ENCODE results near the gene TEX2. TPM values are rescaled to one million over a fixed set of nuclear protein-coding genes. Genes with fewer than 3 reads are reported as not detected.

The TEX2 gene
- total RNA-seq, 1 experiment from 2014 or later = 20.1 TPM

DNA sequence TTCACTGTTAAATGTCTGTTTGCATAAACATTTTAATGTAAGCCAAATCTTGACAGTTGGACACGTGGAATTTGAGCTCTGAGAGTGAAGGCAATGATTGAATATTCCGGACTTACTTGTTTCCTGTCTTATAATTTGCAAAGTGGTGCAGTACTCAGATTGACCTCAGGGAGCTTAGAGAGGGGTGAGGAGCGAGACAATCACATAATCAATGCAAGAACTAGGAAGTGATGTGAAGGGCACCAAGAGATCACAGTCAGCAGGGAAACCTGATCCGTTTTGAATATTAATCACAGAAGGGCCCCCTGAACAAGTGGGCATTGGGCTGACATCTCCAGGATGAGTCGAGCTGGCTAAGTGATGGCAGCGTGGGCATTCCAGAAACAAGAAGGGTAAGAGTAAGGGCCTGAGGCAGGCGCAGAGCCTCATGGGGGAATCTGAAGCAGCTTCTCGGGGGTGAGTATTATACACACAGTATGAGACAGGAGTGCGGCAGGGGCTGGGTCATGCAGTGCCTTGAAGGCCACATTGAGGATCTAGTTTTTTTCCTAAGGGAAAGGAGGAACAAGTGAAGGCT lies 26.1 kb downstream of the TEX2 start:
- CTCF ChIA-PET = no interaction called here
- in situ Hi-C loops (cut with HindIII; ENCODE audit: low pct_unique_long_range_greater_than_20kb, low sequenced_read_pairs) = no loop called here
- Histone ChIP-seq H3K4me1 (ENCODE audit: control insufficient read depth, insufficient read depth, low read length) (peaks cover 8% of the 10 kb centered on the region; the same call in 1 of the 2 replicates), H3K36me3 (ENCODE audit: control insufficient read depth, insufficient read depth, low read length) (no peaks in the 10 kb centered on the region), H3K27ac (ENCODE audit: low read length) (no peak overlapping the region), H3K4me3 (ENCODE audit: low read depth in 2 of 2, low read length in 2 of 2) (no peak overlapping the region), H3K9me3 (ENCODE audit: control insufficient read depth, insufficient read depth, low read depth, low read length) (no peaks in the 10 kb centered on the region), H3K27me3 (ENCODE audit: control insufficient read depth, insufficient read depth, low read length) (no peaks in the 10 kb centered on the region)
- DNase-seq (ENCODE audit: low read depth, low spot score) = no peak
- intact Hi-C loops (cut with micrococcal nuclease; ENCODE audit: unreplicated experiment) = no loop called here
- TF ChIP-seq POLR2AphosphoS5 (IDR thresholded peaks at IDR 0.05; ENCODE audit: low read depth, low read length) (no peak), CTCF (IDR thresholded peaks at IDR 0.05) (0 out of 2 replicates have a peak, but pooled peaks have one; percentile 11)
- BruUV-seq (replicated peaks) = no TSS peak
- no peak for ATAC-seq
- POLR2A ChIA-PET = no interaction called here

- DNase-seq (ENCODE audit: low read depth, low spot score) (no peak), ATAC-seq (no peak)
- ChIA-PET CTCF (no interaction called here), POLR2A (no interaction called here)
- Histone ChIP-seq H3K27me3 (ENCODE audit: control insufficient read depth, insufficient read depth, low read length) (no peaks in the 10 kb centered on the region), H3K9me3 (ENCODE audit: control insufficient read depth, insufficient read depth, low read depth, low read length) (no peaks in the 10 kb centered on the region), H3K27ac (ENCODE audit: low read length) (no peak overlapping the region), H3K36me3 (ENCODE audit: control insufficient read depth, insufficient read depth, low read length) (no peaks in the 10 kb centered on the region), H3K4me3 (ENCODE audit: low read depth in 2 of 2, low read length in 2 of 2) (no peak overlapping the region), H3K4me1 (ENCODE audit: control insufficient read depth, insufficient read depth, low read length) (no peaks in the 10 kb centered on the region)
- in situ Hi-C loops (cut with HindIII; ENCODE audit: low pct_unique_long_range_greater_than_20kb, low sequenced_read_pairs) = no loop called here
- no TSS peak for BruUV-seq (replicated peaks)
- TF ChIP-seq TCF7L2 (IDR thresholded peaks at IDR 0.05; ENCODE audit: low read depth, low read length) (no peak), POLR2AphosphoS5 (IDR thresholded peaks at IDR 0.05; ENCODE audit: low read depth, low read length) (no peak), SIN3A (IDR thresholded peaks at IDR 0.05; ENCODE audit: borderline replicate concordance, insufficient read depth, low read depth, low read length) (no peak), CTCF (IDR thresholded peaks at IDR 0.05) (no peak)
- TF ChIP-seq, protein P1, sequence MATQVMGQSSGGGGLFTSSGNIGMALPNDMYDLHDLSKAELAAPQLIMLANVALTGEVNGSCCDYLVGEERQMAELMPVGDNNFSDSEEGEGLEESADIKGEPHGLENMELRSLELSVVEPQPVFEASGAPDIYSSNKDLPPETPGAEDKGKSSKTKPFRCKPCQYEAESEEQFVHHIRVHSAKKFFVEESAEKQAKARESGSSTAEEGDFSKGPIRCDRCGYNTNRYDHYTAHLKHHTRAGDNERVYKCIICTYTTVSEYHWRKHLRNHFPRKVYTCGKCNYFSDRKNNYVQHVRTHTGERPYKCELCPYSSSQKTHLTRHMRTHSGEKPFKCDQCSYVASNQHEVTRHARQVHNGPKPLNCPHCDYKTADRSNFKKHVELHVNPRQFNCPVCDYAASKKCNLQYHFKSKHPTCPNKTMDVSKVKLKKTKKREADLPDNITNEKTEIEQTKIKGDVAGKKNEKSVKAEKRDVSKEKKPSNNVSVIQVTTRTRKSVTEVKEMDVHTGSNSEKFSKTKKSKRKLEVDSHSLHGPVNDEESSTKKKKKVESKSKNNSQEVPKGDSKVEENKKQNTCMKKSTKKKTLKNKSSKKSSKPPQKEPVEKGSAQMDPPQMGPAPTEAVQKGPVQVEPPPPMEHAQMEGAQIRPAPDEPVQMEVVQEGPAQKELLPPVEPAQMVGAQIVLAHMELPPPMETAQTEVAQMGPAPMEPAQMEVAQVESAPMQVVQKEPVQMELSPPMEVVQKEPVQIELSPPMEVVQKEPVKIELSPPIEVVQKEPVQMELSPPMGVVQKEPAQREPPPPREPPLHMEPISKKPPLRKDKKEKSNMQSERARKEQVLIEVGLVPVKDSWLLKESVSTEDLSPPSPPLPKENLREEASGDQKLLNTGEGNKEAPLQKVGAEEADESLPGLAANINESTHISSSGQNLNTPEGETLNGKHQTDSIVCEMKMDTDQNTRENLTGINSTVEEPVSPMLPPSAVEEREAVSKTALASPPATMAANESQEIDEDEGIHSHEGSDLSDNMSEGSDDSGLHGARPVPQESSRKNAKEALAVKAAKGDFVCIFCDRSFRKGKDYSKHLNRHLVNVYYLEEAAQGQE (IDR thresholded peaks at IDR 0.05; ENCODE audit: insufficient read depth in 1 of 2, low read depth in 2 of 2, low read length in 1 of 2) = no peak
- intact Hi-C loops (cut with micrococcal nuclease; ENCODE audit: unreplicated experiment) = no loop called here
Observed at GRCh38 chr17:64234961-64235360, 28.1 kb downstream of the TEX2 start.

Data from Panc1 (cell line).